NB4 (cell line): ENCODE results near the gene SLC39A12.

ENCODE experiments used
- POLR2A ChIP-seq: IDR thresholded peaks from 2 replicates; pipeline ENCODE4 v1.6.1; 2011; ENCODE audit warnings: mild to moderate bottlenecking; ENCODE audit not compliant: insufficient read length; ENCODE audit errors: extremely low read depth
- TF ChIP-seq, protein P1 (sequence below): IDR thresholded peaks from one replicate; pipeline ENCODE4 v1.5.1; 2012; ENCODE audit warnings: low read depth, low read length
- TF ChIP-seq, protein P2 (sequence below): IDR thresholded peaks from 2 replicates; pipeline ENCODE4 v1.6.1; 2011; ENCODE audit warnings: low read depth, low read length

DNA sequence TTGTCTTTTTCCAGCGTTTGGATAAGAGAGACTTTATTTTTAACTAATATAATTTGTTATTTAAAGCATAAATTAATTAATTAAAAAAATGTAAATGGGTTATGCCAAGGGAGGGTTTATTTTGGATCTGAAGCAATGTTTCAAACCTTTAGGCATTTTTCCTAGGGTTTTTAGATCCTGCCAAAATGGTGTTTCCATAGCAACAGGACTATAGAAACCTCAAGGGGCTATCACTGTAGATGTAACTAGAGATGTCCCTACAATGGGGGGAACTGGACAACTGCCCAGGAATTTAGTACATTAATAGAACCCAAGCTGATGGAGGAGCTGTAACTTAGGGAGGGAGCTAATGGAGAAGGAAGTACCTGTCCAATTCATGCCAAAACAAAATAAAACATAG is 57.3 kb downstream of the SLC39A12 start:
- TF ChIP-seq, protein P1, sequence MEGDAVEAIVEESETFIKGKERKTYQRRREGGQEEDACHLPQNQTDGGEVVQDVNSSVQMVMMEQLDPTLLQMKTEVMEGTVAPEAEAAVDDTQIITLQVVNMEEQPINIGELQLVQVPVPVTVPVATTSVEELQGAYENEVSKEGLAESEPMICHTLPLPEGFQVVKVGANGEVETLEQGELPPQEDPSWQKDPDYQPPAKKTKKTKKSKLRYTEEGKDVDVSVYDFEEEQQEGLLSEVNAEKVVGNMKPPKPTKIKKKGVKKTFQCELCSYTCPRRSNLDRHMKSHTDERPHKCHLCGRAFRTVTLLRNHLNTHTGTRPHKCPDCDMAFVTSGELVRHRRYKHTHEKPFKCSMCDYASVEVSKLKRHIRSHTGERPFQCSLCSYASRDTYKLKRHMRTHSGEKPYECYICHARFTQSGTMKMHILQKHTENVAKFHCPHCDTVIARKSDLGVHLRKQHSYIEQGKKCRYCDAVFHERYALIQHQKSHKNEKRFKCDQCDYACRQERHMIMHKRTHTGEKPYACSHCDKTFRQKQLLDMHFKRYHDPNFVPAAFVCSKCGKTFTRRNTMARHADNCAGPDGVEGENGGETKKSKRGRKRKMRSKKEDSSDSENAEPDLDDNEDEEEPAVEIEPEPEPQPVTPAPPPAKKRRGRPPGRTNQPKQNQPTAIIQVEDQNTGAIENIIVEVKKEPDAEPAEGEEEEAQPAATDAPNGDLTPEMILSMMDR: no peak
- no peak for TF ChIP-seq POLR2A
- TF ChIP-seq, protein P2, sequence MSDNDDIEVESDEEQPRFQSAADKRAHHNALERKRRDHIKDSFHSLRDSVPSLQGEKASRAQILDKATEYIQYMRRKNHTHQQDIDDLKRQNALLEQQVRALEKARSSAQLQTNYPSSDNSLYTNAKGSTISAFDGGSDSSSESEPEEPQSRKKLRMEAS: no peak
